BJ (cell line): ENCODE data around the gene AREG. TPM values are rescaled to one million over a fixed set of nuclear protein-coding genes. Genes with fewer than 3 reads are reported as not detected.

Source experiments
- CTCF ChIA-PET: fragments of 350-600 bp; formaldehyde crosslinking; extraction: SDS; loops from one replicate; lab custom pipeline; 2021; ENCODE audit warnings: antibody characterized with exemption, inconsistent platforms; lab: Yijun Ruan, JAX
- POLR2A ChIA-PET: fragments of 300-600 bp; sonication (Branson Sonifier 250); formaldehyde crosslinking; extraction: SDS; loops from one replicate; lab custom pipeline; 2021; ENCODE audit warnings: antibody characterized with exemption; lab: Charles Lee
- DNase-seq: peaks from one replicate; pipeline ENCODE4 v3.0.0-alpha.2; 2011; ENCODE audit warnings: low read depth
- H3K27me3 ChIP-seq: 2 replicates; pipeline ENCODE4 v1.6.0; 2011; ENCODE audit warnings: low read length; ENCODE audit not compliant: control insufficient read depth, insufficient read depth
- H3K36me3 ChIP-seq: 2 replicates; pipeline ENCODE4 v1.5.1; 2011; ENCODE audit warnings: low read length; ENCODE audit not compliant: control insufficient read depth, insufficient read depth
- H3K4me3 ChIP-seq: 2 replicates; pipeline ENCODE4 v1.5.1; 2011; ENCODE audit warnings: low read depth, mild to moderate bottlenecking, control low read depth, low read length
- CTCF ChIP-seq: IDR thresholded peaks from 2 replicates; pipeline ENCODE4 v1.5.1; 2011; ENCODE audit warnings: low read depth, mild to moderate bottlenecking, control low read depth, inconsistent platforms, low read length, moderate library complexity; ENCODE audit not compliant: insufficient read depth
- polyA plus RNA-seq: library from polyadenylated mRNA; depleted of rRNA; stranded (reverse); fragments of >200 nt; gene quantifications from 2 replicates; pipeline ENCODE4 v1.2.3, GENCODE V29; 2011

The AREG gene
- polyA plus RNA-seq, 1 experiment, result 0.07 TPM

- no peak for DNase-seq
- ChIA-PET CTCF (interaction anchor here (0.7 to 1.6 kb wide), 3 partner anchors 10 to 21 kb away, joined by 3 to 4 read pairs (median 3); no protein-coding TSS in a partner anchor), POLR2A (no interaction called here)
- Histone ChIP-seq H3K36me3 (no peaks in the 10 kb centered on the region), H3K27me3 (no peaks in the 10 kb centered on the region), H3K4me3 (no peak overlapping the region)
- no peak for TF ChIP-seq CTCF
Observed at GRCh38 chr4:74490736-74491135, 45.8 kb downstream of the AREG start.

- no peak overlapping the region for H3K4me3 ChIP-seq
- ChIA-PET POLR2A (no interaction called here), CTCF (interaction anchor here (0.9 to 1.6 kb wide), 4 partner anchors 10 to 171 kb away, joined by 3 to 4 read pairs (median 3); no protein-coding TSS in a partner anchor)
- no peaks in the 10 kb centered on the region for H3K27me3 ChIP-seq
- DNase-seq, result no peak
- H3K36me3 ChIP-seq, result no peaks in the 10 kb centered on the region
- no peak for TF ChIP-seq CTCF
Observed at GRCh38 chr4:74499986-74500781, 55.2 kb downstream of the AREG start.

- Histone ChIP-seq H3K27me3 (no peaks in the 10 kb centered on the region), H3K36me3 (no peaks in the 10 kb centered on the region), H3K4me3 (no peak overlapping the region)
- DNase-seq, result peak; percentile 40
- ChIA-PET CTCF (interaction anchor here (0.9 to 1.6 kb wide), 3 partner anchors 19 to 170 kb away, joined by 3 read pairs; no protein-coding TSS in a partner anchor), POLR2A (no interaction called here)
- TF ChIP-seq CTCF, result no peak
Observed at GRCh38 chr4:74501579-74501978, 56.6 kb downstream of the AREG start.

DNA sequence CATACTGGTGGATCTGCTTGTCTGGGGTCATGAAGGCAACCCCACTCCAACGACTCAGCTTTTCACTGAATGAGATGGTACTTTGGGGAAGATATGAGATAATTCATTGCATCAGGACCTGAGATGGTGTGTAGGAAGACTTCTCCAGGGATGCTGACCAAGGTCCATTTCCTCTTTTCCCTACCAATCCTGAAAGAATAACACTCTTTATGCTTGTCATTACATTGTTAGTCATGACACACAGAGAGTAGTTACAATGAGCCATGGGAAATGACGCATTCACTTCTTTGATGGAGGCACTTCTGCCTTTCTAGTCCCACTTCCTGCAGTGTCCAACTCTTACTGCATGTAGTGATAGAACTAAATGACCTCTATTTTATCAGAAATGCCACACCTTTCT lies 58.6 kb downstream of the AREG start:
- ChIA-PET POLR2A (no interaction called here), CTCF (interaction anchor here (1.3 kb wide), 1 partner anchor 14 kb away, joined by 5 read pairs; no protein-coding TSS in a partner anchor)
- Histone ChIP-seq H3K27me3 (no peaks in the 10 kb centered on the region), H3K36me3 (no peaks in the 10 kb centered on the region), H3K4me3 (no peak overlapping the region)
- no peak for DNase-seq
- no peak for TF ChIP-seq CTCF

DNA sequence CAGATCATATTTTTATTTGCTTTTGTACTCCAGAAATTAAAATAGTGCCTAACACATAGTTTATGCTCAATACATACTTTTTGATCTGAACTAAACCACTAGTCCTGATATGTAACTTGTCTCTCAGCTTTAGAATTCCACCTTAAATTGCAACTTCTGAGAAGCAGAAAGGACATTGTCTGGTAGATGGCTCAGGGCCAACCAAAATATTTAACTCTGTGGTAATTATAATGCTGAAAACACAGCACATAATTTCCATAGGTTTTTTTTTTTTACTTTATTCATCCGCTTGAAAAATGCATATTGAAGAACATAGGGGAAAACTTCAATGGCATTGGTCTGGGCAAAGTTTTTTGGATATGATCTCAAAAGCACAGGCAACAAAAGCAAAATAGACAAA lies 59.3 kb downstream of the AREG start:
- DNase-seq, result no peak

More for the DNA sequence above, 59.3 kb downstream of the AREG start:
- Histone ChIP-seq H3K4me3 (no peak overlapping the region), H3K27me3 (no peaks in the 10 kb centered on the region), H3K36me3 (no peaks in the 10 kb centered on the region)
- ChIA-PET CTCF (no interaction called here), POLR2A (no interaction called here)
- TF ChIP-seq CTCF, result no peak
